ENCODE measurements around the gene ATG7.

Gene ATG7

DNA sequence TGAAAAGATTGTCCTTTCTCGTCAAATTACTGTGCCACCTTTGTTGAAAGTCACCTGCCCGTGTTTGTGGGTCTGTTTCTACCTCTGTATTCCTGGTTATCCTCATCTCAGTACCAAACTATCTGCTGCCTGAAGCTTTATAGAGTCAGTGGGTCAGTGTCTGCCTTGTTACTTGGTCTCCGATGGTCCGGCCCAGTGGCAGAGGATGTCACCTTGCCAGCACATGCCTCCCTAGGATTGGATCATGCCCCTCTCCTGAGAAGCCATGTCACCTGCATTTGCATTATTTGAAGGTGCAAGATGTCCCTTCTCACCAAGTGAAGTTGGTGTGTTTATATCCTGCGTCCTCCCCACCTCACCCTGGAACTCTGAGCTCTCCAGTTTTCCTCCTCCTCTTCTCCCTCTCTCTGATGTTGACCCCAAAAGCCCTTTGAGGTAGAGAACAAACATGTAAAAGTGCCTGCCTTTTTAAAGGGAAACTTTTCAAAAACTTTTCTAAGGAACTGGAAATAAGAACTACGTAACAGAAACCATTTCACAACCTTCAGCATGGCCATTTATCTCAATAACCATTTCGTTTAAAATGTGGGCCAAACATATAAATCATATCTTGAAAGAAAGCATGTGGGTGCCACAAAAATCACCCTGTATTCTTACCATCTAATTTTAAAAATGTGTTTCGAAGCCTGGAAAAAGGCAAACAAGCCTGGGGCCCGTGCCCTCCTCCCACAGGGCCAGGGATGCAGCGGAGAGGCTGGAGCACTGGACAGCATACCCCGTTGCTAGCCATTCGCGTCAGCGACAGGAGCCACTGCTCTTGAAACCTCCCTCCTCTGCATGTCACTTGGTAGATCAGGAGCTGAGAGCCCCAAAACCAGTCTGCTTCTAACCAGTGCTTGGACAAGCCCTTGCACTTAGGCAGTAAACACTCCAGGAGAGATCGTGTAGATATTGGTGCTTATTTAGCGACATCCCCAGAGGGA is 269.4 kb downstream of the ATG7 start:
- DNase-seq (ENCODE audit: low spot score in 2 of 2) = no peak
- H3K36me3 ChIP-seq (replicated peaks) = no peaks in the 10 kb centered on the region
- H3K4me3 ChIP-seq = no peak overlapping the region
- H3K27me3 ChIP-seq (ENCODE audit: low read depth) = no peaks in the 10 kb centered on the region
- in situ Hi-C loops (cut with MboI; ENCODE audit: low sequenced_read_pairs) = no loop called here
- H3K9me3 ChIP-seq = no peaks in the 10 kb centered on the region
- H3K4me1 ChIP-seq = no peaks in the 10 kb centered on the region

DNA sequence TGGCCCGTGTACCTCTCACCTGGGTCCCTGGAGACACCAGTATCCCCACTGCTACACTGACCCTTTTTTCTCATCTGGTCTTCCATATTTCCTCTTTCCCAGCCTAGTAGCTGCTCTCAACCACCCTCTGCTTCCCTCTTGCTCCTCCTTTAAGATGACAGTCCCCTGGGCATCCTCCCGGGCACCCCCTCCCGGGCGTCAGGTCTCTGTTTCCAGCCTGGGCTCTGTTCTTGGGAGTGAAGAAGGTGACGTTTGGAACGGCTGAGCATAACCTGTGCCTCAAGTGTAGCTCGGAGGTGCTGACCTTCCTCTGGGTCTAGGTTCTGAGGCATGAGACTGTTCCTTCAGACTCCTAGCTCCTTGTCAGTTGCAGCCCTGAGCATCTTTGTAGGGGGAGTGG is 270.4 kb downstream of the ATG7 start:
- in situ Hi-C loops (cut with MboI; ENCODE audit: low sequenced_read_pairs) = no loop called here
- Histone ChIP-seq H3K9me3 (no peaks in the 10 kb centered on the region), H3K4me3 (no peak overlapping the region), H3K4me1 (no peaks in the 10 kb centered on the region), H3K27me3 (ENCODE audit: low read depth) (no peaks in the 10 kb centered on the region), H3K36me3 (replicated peaks) (no peaks in the 10 kb centered on the region)
- DNase-seq (ENCODE audit: low spot score in 2 of 2) = no peak

DNA sequence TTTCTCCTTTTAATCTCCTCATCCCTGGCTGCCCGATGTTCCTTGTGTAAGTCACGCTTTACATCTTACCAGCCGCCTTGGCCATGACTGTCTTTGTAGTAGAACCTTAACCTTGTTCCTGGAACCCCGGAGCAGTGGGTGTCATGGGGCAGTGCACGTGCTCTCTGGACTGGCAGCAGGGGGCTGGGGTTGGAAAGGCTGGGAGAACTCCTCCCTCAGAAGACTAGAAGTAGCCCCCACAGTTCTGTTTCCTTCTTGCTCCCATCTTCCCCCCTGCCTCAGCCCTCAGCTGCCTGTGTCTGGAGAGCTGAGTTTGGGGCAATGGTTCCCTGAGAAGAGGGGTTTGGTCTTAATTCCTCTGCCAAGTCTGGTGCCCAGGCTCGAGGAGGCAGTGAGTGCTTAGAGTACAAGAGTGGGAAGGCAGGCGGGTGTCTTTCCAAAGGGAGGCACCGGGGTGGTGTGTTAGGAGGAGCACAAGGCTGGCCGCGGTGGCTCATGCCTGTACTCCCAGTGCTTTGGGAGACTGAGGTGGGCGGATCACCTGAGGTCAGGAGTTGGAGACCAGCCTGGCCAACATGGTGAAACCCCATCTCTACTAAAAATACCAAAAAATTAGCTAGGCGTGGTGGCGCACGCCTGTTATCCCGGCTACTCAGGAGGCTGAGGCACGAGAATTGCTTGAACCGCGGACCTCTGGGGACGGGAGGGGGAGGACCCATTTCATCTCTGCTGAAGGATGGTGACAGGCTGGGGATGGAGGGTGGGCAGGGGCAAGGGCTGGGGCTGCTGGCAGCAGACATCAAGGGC is 271.1 kb downstream of the ATG7 start:
- in situ Hi-C loops (cut with MboI; ENCODE audit: low sequenced_read_pairs) = no loop called here
- no peak for DNase-seq (ENCODE audit: low spot score in 2 of 2)
- no peaks in the 10 kb centered on the region for H3K27me3 ChIP-seq (ENCODE audit: low read depth)
- no peaks in the 10 kb centered on the region for H3K9me3 ChIP-seq
- H3K36me3 ChIP-seq (replicated peaks) = no peaks in the 10 kb centered on the region
- H3K4me1 ChIP-seq = no peaks in the 10 kb centered on the region
- H3K4me3 ChIP-seq = no peak overlapping the region

- no peak for DNase-seq (ENCODE audit: low spot score in 2 of 2)
- H3K9me3 ChIP-seq = no peaks in the 10 kb centered on the region
- no peaks in the 10 kb centered on the region for H3K36me3 ChIP-seq (replicated peaks)
- no peak overlapping the region for H3K4me3 ChIP-seq
- H3K27me3 ChIP-seq (ENCODE audit: low read depth) = no peaks in the 10 kb centered on the region
- in situ Hi-C loops (cut with MboI; ENCODE audit: low sequenced_read_pairs) = no loop called here
- H3K4me1 ChIP-seq = no peaks in the 10 kb centered on the region
Observed at GRCh38 chr3:11543948-11544387, 271.8 kb downstream of the ATG7 start.

DNA sequence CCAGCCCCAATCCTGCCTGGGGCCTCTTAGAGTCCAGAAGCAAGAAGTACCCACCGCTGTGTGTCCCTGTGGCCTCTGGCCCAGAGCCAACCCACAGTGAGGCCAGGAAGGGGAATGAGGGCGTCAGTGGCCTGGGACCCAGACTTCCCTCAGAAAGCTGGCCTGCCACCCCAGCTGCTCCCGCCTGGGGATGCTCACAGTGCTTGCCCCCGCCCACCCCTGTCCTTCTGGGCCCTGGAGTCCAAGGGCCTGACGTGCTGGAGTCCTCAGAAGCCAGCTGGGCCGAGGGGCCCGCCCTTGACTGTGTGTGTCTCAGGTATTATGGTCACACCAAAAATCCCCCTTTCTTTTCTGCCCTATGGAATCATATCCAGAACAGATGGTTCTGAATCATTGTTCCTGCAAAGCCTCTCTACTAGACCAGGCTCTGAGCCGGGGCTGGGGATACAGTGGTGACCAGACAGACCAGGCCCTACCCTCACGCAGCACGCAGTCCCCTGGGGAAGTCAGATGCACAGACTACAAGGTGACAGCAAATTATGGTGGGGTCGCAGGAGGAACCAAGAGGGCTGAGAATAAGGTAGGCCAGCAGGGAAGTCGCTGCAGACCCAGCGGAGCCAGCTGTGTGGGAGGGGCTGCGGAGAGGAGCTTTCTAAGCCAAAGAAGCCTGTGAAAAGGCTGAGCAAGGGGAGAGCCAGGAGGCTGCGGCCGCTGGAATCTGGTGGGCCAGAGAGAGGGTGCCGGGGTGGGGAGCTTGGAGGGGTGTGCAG is 272.4 kb downstream of the ATG7 start:
- Histone ChIP-seq H3K27me3 (ENCODE audit: low read depth) (no peaks in the 10 kb centered on the region), H3K4me3 (no peak overlapping the region), H3K4me1 (no peaks in the 10 kb centered on the region), H3K9me3 (no peaks in the 10 kb centered on the region), H3K36me3 (replicated peaks) (no peaks in the 10 kb centered on the region)
- DNase-seq (ENCODE audit: low spot score in 2 of 2) = no peak
- in situ Hi-C loops (cut with MboI; ENCODE audit: low sequenced_read_pairs) = no loop called here

- H3K4me3 ChIP-seq = no peak overlapping the region
- in situ Hi-C loops (cut with MboI; ENCODE audit: low sequenced_read_pairs) = no loop called here
- no peak for DNase-seq (ENCODE audit: low spot score in 2 of 2)
- H3K9me3 ChIP-seq = no peaks in the 10 kb centered on the region
- no peaks in the 10 kb centered on the region for H3K27me3 ChIP-seq (ENCODE audit: low read depth)
- no peaks in the 10 kb centered on the region for H3K36me3 ChIP-seq (replicated peaks)
- no peaks in the 10 kb centered on the region for H3K4me1 ChIP-seq
Observed at GRCh38 chr3:11545186-11545851, 273.1 kb downstream of the ATG7 start.

GRCh38 chr3:11546657-11547302 is 274.6 kb downstream of the ATG7 start:
- H3K27me3 ChIP-seq (ENCODE audit: low read depth) = no peaks in the 10 kb centered on the region
- DNase-seq (ENCODE audit: low spot score in 2 of 2) = no peak
- H3K9me3 ChIP-seq = no peaks in the 10 kb centered on the region
- no peaks in the 10 kb centered on the region for H3K36me3 ChIP-seq (replicated peaks)
- no peaks in the 10 kb centered on the region for H3K4me1 ChIP-seq
- in situ Hi-C loops (cut with MboI; ENCODE audit: low sequenced_read_pairs) = no loop called here
- no peak overlapping the region for H3K4me3 ChIP-seq

DNA sequence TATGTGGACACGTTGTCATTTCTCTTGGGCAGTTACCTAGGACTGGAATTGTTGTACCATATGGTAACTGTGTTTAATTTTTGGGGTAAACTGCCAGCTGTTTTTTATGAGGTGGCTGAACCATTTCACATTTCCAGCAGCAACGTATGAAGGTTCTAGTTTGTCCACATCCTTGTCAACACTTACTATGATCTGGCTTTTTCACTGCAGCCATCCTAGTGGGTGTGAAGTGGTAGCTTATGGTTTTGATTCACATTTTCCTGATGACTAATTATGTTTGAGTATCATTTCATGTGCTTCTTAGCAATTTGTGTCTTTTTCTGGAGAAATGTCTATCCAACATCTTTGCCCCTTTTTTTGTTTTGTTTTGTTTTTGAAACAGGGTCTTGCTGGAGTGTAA is 275.3 kb downstream of the ATG7 start:
- in situ Hi-C loops (cut with MboI; ENCODE audit: low sequenced_read_pairs) = no loop called here
- H3K4me1 ChIP-seq = no peaks in the 10 kb centered on the region
- H3K9me3 ChIP-seq = no peaks in the 10 kb centered on the region
- no peak for DNase-seq (ENCODE audit: low spot score in 2 of 2)
- no peaks in the 10 kb centered on the region for H3K27me3 ChIP-seq (ENCODE audit: low read depth)
- H3K36me3 ChIP-seq (replicated peaks) = no peaks in the 10 kb centered on the region
- no peak overlapping the region for H3K4me3 ChIP-seq

- H3K27me3 ChIP-seq (ENCODE audit: low read depth) = no peaks in the 10 kb centered on the region
- no peaks in the 10 kb centered on the region for H3K4me1 ChIP-seq
- H3K36me3 ChIP-seq (replicated peaks) = no peaks in the 10 kb centered on the region
- in situ Hi-C loops (cut with MboI; ENCODE audit: low sequenced_read_pairs) = no loop called here
- no peak for DNase-seq (ENCODE audit: low spot score in 2 of 2)
- no peaks in the 10 kb centered on the region for H3K9me3 ChIP-seq
- H3K4me3 ChIP-seq = no peak overlapping the region
Observed at GRCh38 chr3:11548721-11549131, 276.5 kb downstream of the ATG7 start.

DNA sequence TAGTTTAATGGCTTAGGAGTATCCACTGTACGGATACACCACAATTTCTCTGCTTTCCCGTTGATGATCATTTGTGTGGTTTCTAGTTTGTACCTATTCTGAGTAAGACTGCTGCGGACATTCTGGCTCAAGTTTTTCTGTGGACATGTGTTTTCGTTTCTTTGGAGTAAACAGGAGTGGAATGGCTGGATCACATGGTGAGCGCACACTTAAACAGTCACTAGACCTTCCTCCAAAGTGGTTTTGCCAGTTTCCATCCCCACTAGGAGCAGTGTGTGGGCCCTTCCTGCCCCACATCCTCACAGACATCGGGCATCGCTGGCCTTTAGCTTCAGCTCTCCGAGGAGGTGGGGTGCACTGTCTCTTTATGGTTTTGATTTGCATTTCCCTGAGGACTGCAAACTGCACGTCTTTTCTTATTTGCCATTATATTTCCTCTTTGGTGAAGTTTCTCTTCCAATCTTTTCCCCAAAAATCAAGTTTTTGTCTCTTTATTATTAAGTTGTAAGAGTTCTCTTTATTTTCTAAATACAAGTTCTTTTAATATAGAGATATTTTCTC is 277.5 kb downstream of the ATG7 start:
- H3K9me3 ChIP-seq = no peaks in the 10 kb centered on the region
- DNase-seq (ENCODE audit: low spot score in 2 of 2) = no peak
- no peaks in the 10 kb centered on the region for H3K27me3 ChIP-seq (ENCODE audit: low read depth)
- no peaks in the 10 kb centered on the region for H3K36me3 ChIP-seq (replicated peaks)
- H3K4me1 ChIP-seq = no peaks in the 10 kb centered on the region
- in situ Hi-C loops (cut with MboI; ENCODE audit: low sequenced_read_pairs) = no loop called here
- no peak overlapping the region for H3K4me3 ChIP-seq

DNA sequence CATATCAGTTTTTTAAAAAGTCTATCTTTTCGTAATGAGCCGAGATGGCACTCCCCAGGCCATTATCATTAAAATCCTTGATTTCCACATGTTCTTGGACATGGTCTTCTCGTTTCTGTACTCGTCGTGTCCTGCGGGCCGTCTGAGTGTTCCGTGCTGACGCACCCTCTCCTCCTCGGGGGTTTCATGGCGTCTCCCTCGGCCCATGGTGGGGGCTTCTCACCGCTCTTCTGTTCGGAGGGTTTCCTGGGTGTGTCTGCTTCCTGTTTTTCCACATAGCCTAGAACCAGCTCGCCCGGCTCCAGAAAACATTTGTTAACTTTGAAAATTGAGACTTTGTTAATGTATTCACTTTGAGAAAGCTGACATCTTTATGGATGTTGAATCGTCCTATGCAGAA is 278.8 kb downstream of the ATG7 start:
- no peak for DNase-seq (ENCODE audit: low spot score in 2 of 2)

DNA sequence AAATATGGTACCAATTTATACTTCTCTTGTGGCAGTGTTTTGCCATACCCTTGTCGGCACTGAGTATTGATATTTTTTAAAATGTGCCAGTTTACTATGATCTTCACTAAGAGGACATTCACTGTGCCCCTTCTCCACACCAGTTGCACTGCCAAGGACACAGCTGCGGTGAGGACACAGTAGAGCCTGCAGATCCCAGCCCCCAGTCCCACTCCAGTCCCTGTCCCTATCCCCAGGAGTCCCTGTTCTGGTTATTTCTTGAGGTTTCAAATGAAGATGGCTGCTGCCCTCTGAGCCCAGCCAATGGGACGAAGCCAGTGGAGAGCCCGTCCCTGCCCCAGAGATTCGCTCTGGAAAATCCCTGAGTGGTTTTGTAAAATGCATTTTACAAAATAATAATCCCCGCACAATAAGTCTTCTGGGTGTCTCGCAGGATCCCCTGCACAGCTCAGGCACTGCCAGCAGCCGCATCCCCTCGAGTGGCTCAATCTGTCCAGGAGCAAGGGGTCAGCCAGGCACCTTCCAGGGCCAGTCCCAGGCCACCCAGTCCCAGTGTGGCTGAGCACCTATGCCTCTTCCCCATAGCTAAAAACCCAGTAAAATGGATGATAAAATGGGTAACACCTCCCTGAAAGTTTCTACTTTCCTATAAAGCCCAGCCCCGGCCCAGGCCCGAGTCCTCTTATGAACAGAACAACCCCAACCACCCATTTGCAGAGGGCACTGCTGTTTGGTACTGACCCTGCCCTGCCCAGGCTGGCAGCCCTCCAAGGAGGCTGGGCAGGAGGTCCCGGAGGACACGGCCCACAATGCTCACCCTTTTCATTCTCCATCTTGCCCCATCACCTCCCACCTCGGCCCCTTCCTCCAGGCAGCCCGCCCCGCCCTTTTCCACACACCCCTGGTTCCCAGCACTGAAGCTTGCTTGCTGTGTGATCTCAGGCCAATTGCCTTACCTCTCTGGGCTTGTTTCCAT is 280.4 kb downstream of the ATG7 start:
- H3K36me3 ChIP-seq (replicated peaks) = peaks cover 1% of the 10 kb centered on the region; the same call in 1 of the 2 replicates
- DNase-seq (ENCODE audit: low spot score in 2 of 2) = no peak
- in situ Hi-C loops (cut with MboI; ENCODE audit: low sequenced_read_pairs) = no loop called here
- H3K9me3 ChIP-seq = no peaks in the 10 kb centered on the region
- H3K27me3 ChIP-seq (ENCODE audit: low read depth) = no peaks in the 10 kb centered on the region
- no peak overlapping the region for H3K4me3 ChIP-seq
- H3K4me1 ChIP-seq = no peaks in the 10 kb centered on the region

More for the DNA sequence above, 278.8 kb downstream of the ATG7 start:
- no peak overlapping the region for H3K4me3 ChIP-seq
- no peaks in the 10 kb centered on the region for H3K27me3 ChIP-seq (ENCODE audit: low read depth)
- no peaks in the 10 kb centered on the region for H3K36me3 ChIP-seq (replicated peaks)
- H3K4me1 ChIP-seq = no peaks in the 10 kb centered on the region
- H3K9me3 ChIP-seq = no peaks in the 10 kb centered on the region
- in situ Hi-C loops (cut with MboI; ENCODE audit: low sequenced_read_pairs) = no loop called here
